ENCODE data around the gene IRX4.

DNA sequence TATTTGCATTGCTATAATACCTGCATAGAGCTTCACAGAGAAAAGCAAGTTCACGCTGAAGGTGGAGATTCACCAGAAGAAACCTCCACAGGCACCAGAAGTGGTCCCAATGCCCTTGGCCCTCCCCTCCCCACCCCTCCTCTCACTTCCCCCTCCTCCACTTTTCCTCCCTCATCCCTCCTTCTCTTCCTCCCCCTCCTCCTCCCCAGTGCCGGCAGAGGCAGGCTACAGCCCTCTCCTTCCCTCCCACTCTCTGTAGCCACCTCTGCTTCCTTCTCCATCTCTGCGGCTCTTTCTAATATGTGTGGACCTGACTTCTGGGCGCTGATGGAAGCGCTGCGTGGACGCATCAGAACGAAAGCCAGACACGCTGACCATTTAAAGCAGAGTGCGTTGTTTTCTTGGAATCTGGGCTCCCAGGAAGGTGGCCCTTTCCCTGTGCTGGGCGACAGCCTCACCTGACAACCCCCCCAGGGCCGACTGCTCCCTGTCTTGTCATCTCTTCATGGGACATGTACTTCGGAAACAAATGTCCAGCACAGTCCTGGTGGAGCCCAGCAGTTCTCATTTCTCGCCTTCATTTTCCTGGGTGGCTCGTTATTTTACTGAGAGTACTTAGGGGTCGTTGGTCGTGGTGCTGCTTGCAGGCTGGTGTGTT, 52.0 kb downstream of the IRX4 start:
- no peak for TF ChIP-seq CEBPB (IDR thresholded peaks at IDR 0.05)
- TF ChIP-seq, protein P1, sequence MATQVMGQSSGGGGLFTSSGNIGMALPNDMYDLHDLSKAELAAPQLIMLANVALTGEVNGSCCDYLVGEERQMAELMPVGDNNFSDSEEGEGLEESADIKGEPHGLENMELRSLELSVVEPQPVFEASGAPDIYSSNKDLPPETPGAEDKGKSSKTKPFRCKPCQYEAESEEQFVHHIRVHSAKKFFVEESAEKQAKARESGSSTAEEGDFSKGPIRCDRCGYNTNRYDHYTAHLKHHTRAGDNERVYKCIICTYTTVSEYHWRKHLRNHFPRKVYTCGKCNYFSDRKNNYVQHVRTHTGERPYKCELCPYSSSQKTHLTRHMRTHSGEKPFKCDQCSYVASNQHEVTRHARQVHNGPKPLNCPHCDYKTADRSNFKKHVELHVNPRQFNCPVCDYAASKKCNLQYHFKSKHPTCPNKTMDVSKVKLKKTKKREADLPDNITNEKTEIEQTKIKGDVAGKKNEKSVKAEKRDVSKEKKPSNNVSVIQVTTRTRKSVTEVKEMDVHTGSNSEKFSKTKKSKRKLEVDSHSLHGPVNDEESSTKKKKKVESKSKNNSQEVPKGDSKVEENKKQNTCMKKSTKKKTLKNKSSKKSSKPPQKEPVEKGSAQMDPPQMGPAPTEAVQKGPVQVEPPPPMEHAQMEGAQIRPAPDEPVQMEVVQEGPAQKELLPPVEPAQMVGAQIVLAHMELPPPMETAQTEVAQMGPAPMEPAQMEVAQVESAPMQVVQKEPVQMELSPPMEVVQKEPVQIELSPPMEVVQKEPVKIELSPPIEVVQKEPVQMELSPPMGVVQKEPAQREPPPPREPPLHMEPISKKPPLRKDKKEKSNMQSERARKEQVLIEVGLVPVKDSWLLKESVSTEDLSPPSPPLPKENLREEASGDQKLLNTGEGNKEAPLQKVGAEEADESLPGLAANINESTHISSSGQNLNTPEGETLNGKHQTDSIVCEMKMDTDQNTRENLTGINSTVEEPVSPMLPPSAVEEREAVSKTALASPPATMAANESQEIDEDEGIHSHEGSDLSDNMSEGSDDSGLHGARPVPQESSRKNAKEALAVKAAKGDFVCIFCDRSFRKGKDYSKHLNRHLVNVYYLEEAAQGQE (IDR thresholded peaks at IDR 0.05; ENCODE audit: low read depth) = no peak
- TF ChIP-seq, protein P2, sequence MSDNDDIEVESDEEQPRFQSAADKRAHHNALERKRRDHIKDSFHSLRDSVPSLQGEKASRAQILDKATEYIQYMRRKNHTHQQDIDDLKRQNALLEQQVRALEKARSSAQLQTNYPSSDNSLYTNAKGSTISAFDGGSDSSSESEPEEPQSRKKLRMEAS (IDR thresholded peaks at IDR 0.05) = no peak
- no peak for TF ChIP-seq RAD21 (IDR thresholded peaks at IDR 0.05; ENCODE audit: low read depth)
- TF ChIP-seq TAF1 (IDR thresholded peaks at IDR 0.05; ENCODE audit: low read depth) = no peak
- TF ChIP-seq EGR1 (IDR thresholded peaks at IDR 0.05) = no peak
- no peak for TF ChIP-seq TCF12 (IDR thresholded peaks at IDR 0.05; ENCODE audit: low read depth)
- TF ChIP-seq CREB1 (IDR thresholded peaks at IDR 0.05; ENCODE audit: low read depth) = no peak
- TF ChIP-seq, protein P3, sequence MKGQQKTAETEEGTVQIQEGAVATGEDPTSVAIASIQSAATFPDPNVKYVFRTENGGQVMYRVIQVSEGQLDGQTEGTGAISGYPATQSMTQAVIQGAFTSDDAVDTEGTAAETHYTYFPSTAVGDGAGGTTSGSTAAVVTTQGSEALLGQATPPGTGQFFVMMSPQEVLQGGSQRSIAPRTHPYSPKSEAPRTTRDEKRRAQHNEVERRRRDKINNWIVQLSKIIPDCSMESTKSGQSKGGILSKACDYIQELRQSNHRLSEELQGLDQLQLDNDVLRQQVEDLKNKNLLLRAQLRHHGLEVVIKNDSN (IDR thresholded peaks at IDR 0.05) = no peak
- TF ChIP-seq EP300 (IDR thresholded peaks at IDR 0.05; ENCODE audit: borderline replicate concordance) = no peak
